Measurements from ENCODE around the gene NSD2. TPM values are rescaled to one million over a fixed set of nuclear protein-coding genes. Genes with fewer than 3 reads are reported as not detected.

Gene NSD2
- polyA plus RNA-seq, 1 donor from 2014 or later: 51.6 TPM

DNA sequence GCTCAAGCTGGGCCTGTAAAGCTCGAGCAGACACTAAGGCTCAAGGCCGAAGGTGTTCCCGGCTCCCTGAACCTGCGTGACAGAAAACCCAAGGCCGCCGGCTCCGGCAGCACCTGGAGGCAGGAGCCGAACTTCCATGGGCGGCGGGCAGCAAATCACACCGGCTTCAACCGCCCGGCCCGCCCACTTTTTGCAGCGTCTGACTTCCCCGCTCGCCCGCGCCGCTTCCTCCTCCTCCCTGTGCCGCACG is 940 bp upstream of the NSD2 start:
- peak overlapping the region; percentile 92 for H3K27ac ChIP-seq (ENCODE audit: low read length)
- no peaks in the 10 kb centered on the region for H3K9me3 ChIP-seq (ENCODE audit: low read length)
- H3K9me2 ChIP-seq (ENCODE audit: insufficient read depth, low read length): no peaks in the 10 kb centered on the region
- peak overlapping the region; percentile 80 for H2AFZ ChIP-seq (ENCODE audit: low read depth, low read length)
- H3K36me3 ChIP-seq (ENCODE audit: insufficient read depth, low read length): no peaks in the 10 kb centered on the region
- TF ChIP-seq, protein P1, sequence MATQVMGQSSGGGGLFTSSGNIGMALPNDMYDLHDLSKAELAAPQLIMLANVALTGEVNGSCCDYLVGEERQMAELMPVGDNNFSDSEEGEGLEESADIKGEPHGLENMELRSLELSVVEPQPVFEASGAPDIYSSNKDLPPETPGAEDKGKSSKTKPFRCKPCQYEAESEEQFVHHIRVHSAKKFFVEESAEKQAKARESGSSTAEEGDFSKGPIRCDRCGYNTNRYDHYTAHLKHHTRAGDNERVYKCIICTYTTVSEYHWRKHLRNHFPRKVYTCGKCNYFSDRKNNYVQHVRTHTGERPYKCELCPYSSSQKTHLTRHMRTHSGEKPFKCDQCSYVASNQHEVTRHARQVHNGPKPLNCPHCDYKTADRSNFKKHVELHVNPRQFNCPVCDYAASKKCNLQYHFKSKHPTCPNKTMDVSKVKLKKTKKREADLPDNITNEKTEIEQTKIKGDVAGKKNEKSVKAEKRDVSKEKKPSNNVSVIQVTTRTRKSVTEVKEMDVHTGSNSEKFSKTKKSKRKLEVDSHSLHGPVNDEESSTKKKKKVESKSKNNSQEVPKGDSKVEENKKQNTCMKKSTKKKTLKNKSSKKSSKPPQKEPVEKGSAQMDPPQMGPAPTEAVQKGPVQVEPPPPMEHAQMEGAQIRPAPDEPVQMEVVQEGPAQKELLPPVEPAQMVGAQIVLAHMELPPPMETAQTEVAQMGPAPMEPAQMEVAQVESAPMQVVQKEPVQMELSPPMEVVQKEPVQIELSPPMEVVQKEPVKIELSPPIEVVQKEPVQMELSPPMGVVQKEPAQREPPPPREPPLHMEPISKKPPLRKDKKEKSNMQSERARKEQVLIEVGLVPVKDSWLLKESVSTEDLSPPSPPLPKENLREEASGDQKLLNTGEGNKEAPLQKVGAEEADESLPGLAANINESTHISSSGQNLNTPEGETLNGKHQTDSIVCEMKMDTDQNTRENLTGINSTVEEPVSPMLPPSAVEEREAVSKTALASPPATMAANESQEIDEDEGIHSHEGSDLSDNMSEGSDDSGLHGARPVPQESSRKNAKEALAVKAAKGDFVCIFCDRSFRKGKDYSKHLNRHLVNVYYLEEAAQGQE (IDR thresholded peaks at IDR 0.05; ENCODE audit: borderline replicate concordance): no peak
- TF ChIP-seq MXI1 (conservative IDR thresholded peaks at IDR 0.05; ENCODE audit: poor library complexity, severe bottlenecking) (no peak), RAD21 (conservative IDR thresholded peaks at IDR 0.05) (no peak), EP300 (conservative IDR thresholded peaks at IDR 0.05; ENCODE audit: poor library complexity, severe bottlenecking) (no peak), POLR2AphosphoS5 (IDR thresholded peaks at IDR 0.05) (no peak), EZH2 (IDR thresholded peaks at IDR 0.05; ENCODE audit: borderline replicate concordance, insufficient read depth, low read length, poor library complexity, severe bottlenecking) (no peak), TAF1 (IDR thresholded peaks at IDR 0.05; ENCODE audit: low read depth) (no peak), SMC3 (conservative IDR thresholded peaks at IDR 0.05; ENCODE audit: poor library complexity) (no peak)
- TF ChIP-seq, protein P2, sequence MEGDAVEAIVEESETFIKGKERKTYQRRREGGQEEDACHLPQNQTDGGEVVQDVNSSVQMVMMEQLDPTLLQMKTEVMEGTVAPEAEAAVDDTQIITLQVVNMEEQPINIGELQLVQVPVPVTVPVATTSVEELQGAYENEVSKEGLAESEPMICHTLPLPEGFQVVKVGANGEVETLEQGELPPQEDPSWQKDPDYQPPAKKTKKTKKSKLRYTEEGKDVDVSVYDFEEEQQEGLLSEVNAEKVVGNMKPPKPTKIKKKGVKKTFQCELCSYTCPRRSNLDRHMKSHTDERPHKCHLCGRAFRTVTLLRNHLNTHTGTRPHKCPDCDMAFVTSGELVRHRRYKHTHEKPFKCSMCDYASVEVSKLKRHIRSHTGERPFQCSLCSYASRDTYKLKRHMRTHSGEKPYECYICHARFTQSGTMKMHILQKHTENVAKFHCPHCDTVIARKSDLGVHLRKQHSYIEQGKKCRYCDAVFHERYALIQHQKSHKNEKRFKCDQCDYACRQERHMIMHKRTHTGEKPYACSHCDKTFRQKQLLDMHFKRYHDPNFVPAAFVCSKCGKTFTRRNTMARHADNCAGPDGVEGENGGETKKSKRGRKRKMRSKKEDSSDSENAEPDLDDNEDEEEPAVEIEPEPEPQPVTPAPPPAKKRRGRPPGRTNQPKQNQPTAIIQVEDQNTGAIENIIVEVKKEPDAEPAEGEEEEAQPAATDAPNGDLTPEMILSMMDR (IDR thresholded peaks at IDR 0.05; ENCODE audit: poor library complexity, severe bottlenecking): no peak
- H4K20me1 ChIP-seq (ENCODE audit: insufficient read depth): peaks cover 6% of the 10 kb centered on the region
- peaks cover 8% of the 10 kb centered on the region for H3F3A ChIP-seq (ENCODE audit: insufficient read depth, low read length, poor library complexity, severe bottlenecking)
- H3K27me3 ChIP-seq (ENCODE audit: insufficient read depth, low read depth, low read length): no peaks in the 10 kb centered on the region
- peak overlapping the region; percentile 95 for H3K4me3 ChIP-seq (ENCODE audit: low read length)
- H3K4me2 ChIP-seq (ENCODE audit: low read length): peak overlapping the region; percentile 70
- H3K79me2 ChIP-seq (replicated peaks; ENCODE audit: insufficient read depth, low read length): peaks cover 32% of the 10 kb centered on the region
- H3K9ac ChIP-seq (ENCODE audit: low read length): peak overlapping the region; percentile 91

DNA sequence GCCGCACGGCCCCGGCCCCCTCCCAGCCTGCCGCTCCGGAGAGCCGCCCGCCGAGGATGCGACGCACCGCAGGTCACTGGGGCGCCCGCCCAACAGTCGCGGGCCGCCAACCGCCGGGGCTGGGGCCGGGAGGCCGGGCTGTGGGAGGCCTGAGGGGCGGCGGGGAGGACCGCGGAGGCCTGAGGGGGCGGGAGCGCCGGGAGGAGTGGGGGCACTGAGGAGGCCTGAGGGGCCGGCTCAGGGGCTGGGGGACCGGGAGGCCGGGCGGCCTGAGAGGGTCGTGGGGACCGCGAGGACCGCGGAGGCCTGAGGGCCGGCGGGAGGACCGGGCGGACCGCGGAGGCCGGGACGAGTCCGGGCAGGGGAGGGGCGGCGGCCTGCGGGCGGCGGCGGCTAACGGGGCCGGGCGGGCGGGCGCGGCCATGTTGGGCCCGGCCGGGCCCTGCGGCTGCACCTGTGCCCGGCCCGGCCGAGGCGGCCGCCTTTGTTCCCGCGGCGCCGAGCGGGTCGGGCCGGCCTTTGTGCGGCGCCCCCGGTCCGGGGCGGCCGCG is 353 bp downstream of the NSD2 start:
- Histone ChIP-seq H3K9me3 (ENCODE audit: low read length) (no peaks in the 10 kb centered on the region), H3K4me3 (ENCODE audit: low read length) (peak overlapping the region; percentile 91), H3K9me2 (ENCODE audit: insufficient read depth, low read length) (no peaks in the 10 kb centered on the region), H3K27ac (ENCODE audit: low read length) (peak overlapping the region; percentile 87), H3F3A (ENCODE audit: insufficient read depth, low read length, poor library complexity, severe bottlenecking) (peaks cover 8% of the 10 kb centered on the region), H3K27me3 (ENCODE audit: insufficient read depth, low read depth, low read length) (no peaks in the 10 kb centered on the region), H3K79me2 (replicated peaks; ENCODE audit: insufficient read depth, low read length) (peaks cover 43% of the 10 kb centered on the region), H3K9ac (ENCODE audit: low read length) (peak overlapping the region; percentile 94), H2AFZ (ENCODE audit: low read depth, low read length) (no peak overlapping the region), H4K20me1 (ENCODE audit: insufficient read depth) (peaks cover 6% of the 10 kb centered on the region), H3K4me2 (ENCODE audit: low read length) (no peak overlapping the region), H3K36me3 (ENCODE audit: insufficient read depth, low read length) (no peaks in the 10 kb centered on the region)
- TF ChIP-seq POLR2AphosphoS5 (IDR thresholded peaks at IDR 0.05): no peak

DNA sequence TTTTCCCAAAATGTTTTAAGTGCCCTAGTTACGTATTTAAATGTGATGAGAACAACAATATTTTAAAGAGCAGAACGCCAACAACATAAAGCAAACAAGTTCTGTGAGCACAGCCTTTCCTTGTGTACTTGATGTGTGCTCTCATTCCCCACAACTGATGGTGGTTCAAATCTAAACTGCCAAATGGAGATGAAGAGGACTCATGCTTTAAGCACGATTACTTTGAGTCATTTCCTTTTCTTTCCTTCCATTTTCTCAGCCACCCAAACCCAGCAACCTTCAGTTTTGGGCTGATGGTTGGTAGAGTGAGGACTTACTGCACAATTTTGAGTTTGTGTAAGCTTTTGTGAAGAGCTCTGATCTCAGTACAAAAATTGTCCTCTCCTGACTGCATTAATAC is 1.7 kb downstream of the NSD2 start:
- Histone ChIP-seq H3K27ac (ENCODE audit: low read length) (peak overlapping the region; percentile 87), H3K9me2 (ENCODE audit: insufficient read depth, low read length) (no peaks in the 10 kb centered on the region), H3K4me2 (ENCODE audit: low read length) (peak overlapping the region; percentile 91), H2AFZ (ENCODE audit: low read depth, low read length) (no peak overlapping the region), H3K27me3 (ENCODE audit: insufficient read depth, low read depth, low read length) (no peaks in the 10 kb centered on the region), H3K4me3 (ENCODE audit: low read length) (peak overlapping the region; percentile 91), H3F3A (ENCODE audit: insufficient read depth, low read length, poor library complexity, severe bottlenecking) (peaks cover 8% of the 10 kb centered on the region), H3K9me3 (ENCODE audit: low read length) (no peaks in the 10 kb centered on the region), H3K9ac (ENCODE audit: low read length) (peak overlapping the region; percentile 94), H3K79me2 (replicated peaks; ENCODE audit: insufficient read depth, low read length) (peaks cover 56% of the 10 kb centered on the region), H3K36me3 (ENCODE audit: insufficient read depth, low read length) (no peaks in the 10 kb centered on the region), H4K20me1 (ENCODE audit: insufficient read depth) (peaks cover 6% of the 10 kb centered on the region)
- TF ChIP-seq, protein P1 (IDR thresholded peaks at IDR 0.05; ENCODE audit: borderline replicate concordance): no peak
- TF ChIP-seq TAF1 (IDR thresholded peaks at IDR 0.05; ENCODE audit: low read depth): no peak
- TF ChIP-seq EZH2 (IDR thresholded peaks at IDR 0.05; ENCODE audit: borderline replicate concordance, insufficient read depth, low read length, poor library complexity, severe bottlenecking): no peak
- TF ChIP-seq, protein P2 (IDR thresholded peaks at IDR 0.05; ENCODE audit: poor library complexity, severe bottlenecking): no peak
- no peak for TF ChIP-seq MXI1 (conservative IDR thresholded peaks at IDR 0.05; ENCODE audit: poor library complexity, severe bottlenecking)
- no peak for TF ChIP-seq EP300 (conservative IDR thresholded peaks at IDR 0.05; ENCODE audit: poor library complexity, severe bottlenecking)
- no peak for TF ChIP-seq RAD21 (conservative IDR thresholded peaks at IDR 0.05)
- no peak for TF ChIP-seq SMC3 (conservative IDR thresholded peaks at IDR 0.05; ENCODE audit: poor library complexity)
- no peak for TF ChIP-seq POLR2AphosphoS5 (IDR thresholded peaks at IDR 0.05)
